ENCODE results near the gene RIMS1. TPM values are rescaled to one million over a fixed set of nuclear protein-coding genes. Genes with fewer than 3 reads are reported as not detected.

RIMS1 gene
- total RNA-seq, 1 donor from 2014 or later: 12.3 TPM

DNA sequence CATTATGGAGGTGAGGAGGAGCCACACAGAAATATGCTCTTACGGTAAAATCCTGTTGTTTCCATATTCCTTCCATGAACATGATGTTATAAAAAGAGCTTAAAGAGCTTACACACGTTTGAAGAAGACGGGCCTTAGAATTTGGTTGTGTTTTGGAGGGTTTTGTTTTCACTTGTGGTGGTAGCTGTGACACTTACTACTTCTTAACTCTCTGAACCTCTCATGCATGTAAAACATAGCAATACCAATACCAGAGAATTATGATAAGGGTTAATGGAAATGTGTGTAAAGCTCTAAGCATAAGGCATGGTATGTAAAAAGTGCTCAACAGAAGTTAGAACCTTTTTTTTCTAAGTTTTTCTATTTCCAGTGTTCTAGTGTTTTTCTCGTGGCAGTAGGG is 479.4 kb downstream of the RIMS1 start:
- DNase-seq: no peak
- no peaks in the 10 kb centered on the region for H3K4me1 Mint-ChIP-seq (ENCODE audit: low read depth, unreplicated experiment)
- H3K27me3 Mint-ChIP-seq (ENCODE audit: unreplicated experiment): no peaks in the 10 kb centered on the region
- H3K4me3 Mint-ChIP-seq (ENCODE audit: unreplicated experiment): no peak overlapping the region
- H3K27ac Mint-ChIP-seq (ENCODE audit: unreplicated experiment): no peak overlapping the region
- no peak for TF ChIP-seq CTCF (IDR thresholded peaks at IDR 0.05; ENCODE audit: partially characterized antibody, unreplicated experiment)
- no peaks in the 10 kb centered on the region for H3K36me3 Mint-ChIP-seq (ENCODE audit: unreplicated experiment)
- no peaks in the 10 kb centered on the region for H3K9me3 Mint-ChIP-seq (ENCODE audit: unreplicated experiment)

DNA sequence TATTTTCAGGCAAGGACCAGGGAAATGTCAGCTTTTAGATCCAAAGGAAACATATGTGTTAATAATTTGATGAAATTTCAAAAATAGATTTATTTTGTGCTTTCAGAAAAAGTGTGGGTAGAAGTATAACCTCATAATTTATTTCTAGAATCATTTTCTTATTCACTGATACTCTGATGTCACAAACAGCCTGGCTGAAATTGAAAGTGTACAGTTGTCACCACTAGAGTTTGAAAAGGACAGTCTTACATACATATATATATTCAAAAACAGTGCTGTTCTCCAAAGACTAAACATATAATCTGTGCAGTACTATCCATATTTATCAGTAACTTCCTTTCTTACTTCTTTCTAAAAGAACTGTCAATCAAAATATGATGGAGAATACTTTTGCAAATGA is 481.1 kb downstream of the RIMS1 start:
- TF ChIP-seq CTCF (IDR thresholded peaks at IDR 0.05; ENCODE audit: partially characterized antibody, unreplicated experiment): no peak
- Mint-ChIP-seq H3K27ac (ENCODE audit: unreplicated experiment) (no peak overlapping the region), H3K4me1 (ENCODE audit: low read depth, unreplicated experiment) (no peaks in the 10 kb centered on the region), H3K36me3 (ENCODE audit: unreplicated experiment) (no peaks in the 10 kb centered on the region), H3K4me3 (ENCODE audit: unreplicated experiment) (no peak overlapping the region), H3K9me3 (ENCODE audit: unreplicated experiment) (no peaks in the 10 kb centered on the region), H3K27me3 (ENCODE audit: unreplicated experiment) (no peaks in the 10 kb centered on the region)
- no peak for DNase-seq

DNA sequence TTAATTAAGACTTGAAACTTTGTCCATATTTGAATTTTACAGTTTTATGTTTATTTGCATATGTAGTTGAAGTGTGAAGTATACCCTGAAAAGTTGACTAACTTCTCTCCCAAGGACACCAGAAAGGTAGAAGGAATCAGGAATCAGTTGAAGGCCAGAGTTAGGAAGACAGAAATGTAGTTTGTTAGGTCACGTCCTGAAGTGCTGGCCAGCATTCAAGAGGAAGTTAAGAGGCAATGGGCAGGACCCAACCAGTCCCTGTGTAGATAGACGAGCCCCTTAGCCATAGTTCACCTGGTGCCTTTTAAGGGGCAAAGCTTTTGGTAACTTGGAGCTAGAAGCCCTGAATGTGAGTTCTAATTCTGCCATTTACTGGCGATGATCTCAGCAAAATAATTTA is 485.1 kb downstream of the RIMS1 start:
- H3K4me1 Mint-ChIP-seq (ENCODE audit: low read depth, unreplicated experiment): peaks cover 16% of the 10 kb centered on the region
- H3K36me3 Mint-ChIP-seq (ENCODE audit: unreplicated experiment): no peaks in the 10 kb centered on the region
- no peak for TF ChIP-seq CTCF (IDR thresholded peaks at IDR 0.05; ENCODE audit: partially characterized antibody, unreplicated experiment)
- no peaks in the 10 kb centered on the region for H3K9me3 Mint-ChIP-seq (ENCODE audit: unreplicated experiment)
- H3K4me3 Mint-ChIP-seq (ENCODE audit: unreplicated experiment): no peak overlapping the region
- H3K27ac Mint-ChIP-seq (ENCODE audit: unreplicated experiment): no peak overlapping the region
- DNase-seq: no peak
- no peaks in the 10 kb centered on the region for H3K27me3 Mint-ChIP-seq (ENCODE audit: unreplicated experiment)

- Mint-ChIP-seq H3K4me3 (ENCODE audit: unreplicated experiment) (no peak overlapping the region), H3K36me3 (ENCODE audit: unreplicated experiment) (no peaks in the 10 kb centered on the region), H3K4me1 (ENCODE audit: low read depth, unreplicated experiment) (peaks cover 18% of the 10 kb centered on the region), H3K27ac (ENCODE audit: unreplicated experiment) (no peak overlapping the region), H3K9me3 (ENCODE audit: unreplicated experiment) (no peaks in the 10 kb centered on the region), H3K27me3 (ENCODE audit: unreplicated experiment) (no peaks in the 10 kb centered on the region)
- no peak for DNase-seq
- no peak for TF ChIP-seq CTCF (IDR thresholded peaks at IDR 0.05; ENCODE audit: partially characterized antibody, unreplicated experiment)
These were observed 487.8 kb downstream of the RIMS1 start for GRCh38 chr6:72374172-72374571.

DNA sequence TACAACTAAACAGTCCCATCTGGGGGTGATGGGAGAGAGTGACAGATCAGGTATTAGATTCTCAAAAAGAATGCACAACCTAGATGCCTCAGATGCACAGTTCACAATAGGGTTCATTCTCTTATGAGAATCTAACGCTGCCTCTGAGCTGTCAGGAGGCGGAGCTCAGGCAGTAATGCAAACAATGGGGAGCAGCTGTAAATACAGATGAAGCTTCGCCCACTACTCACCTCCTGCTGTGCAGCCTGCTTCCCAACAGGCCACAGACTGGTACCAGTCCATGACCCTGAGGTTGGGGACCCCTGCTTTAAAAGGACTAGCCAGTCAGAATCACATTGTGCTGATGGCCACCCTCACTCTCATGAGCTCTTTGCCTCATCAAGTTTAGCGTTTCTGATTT is 488.5 kb downstream of the RIMS1 start:
- Mint-ChIP-seq H3K9me3 (ENCODE audit: unreplicated experiment) (no peaks in the 10 kb centered on the region), H3K36me3 (ENCODE audit: unreplicated experiment) (no peaks in the 10 kb centered on the region), H3K4me1 (ENCODE audit: low read depth, unreplicated experiment) (peaks cover 18% of the 10 kb centered on the region), H3K27ac (ENCODE audit: unreplicated experiment) (peak overlapping the region; percentile 60), H3K27me3 (ENCODE audit: unreplicated experiment) (no peaks in the 10 kb centered on the region), H3K4me3 (ENCODE audit: unreplicated experiment) (no peak overlapping the region)
- no peak for TF ChIP-seq CTCF (IDR thresholded peaks at IDR 0.05; ENCODE audit: partially characterized antibody, unreplicated experiment)
- DNase-seq: peak; percentile 22
